Right kidney (tissue), 9 donors: Measurements from ENCODE around the gene RCAN2.

Experiments
- DNase-seq: peaks from one replicate; pipeline ENCODE4 v3.0.0-alpha.2; 2016
- long read RNA-seq, 8 donors: transcript quantifications; one replicate each; lab custom pipeline, GENCODE V29; 2026

Gene RCAN2
- long read RNA-seq, donor 1, partial matches to known transcripts: 9 of 9 reads
- long read RNA-seq, donor 1, other reads (novel, unspliced or antisense): 0 of 9 reads
- long read RNA-seq, donor 2, partial matches to known transcripts: 8 of 9 reads
- long read RNA-seq, donor 2, other reads (novel, unspliced or antisense): 0 of 9 reads
- long read RNA-seq, donor 3, partial matches to known transcripts: 6 of 6 reads
- long read RNA-seq, donor 3, other reads (novel, unspliced or antisense): 0 of 6 reads
- long read RNA-seq, donor 4, partial matches to known transcripts: 9 of 10 reads
- long read RNA-seq, donor 4, other reads (novel, unspliced or antisense): 0 of 10 reads
- long read RNA-seq, donor 5, partial matches to known transcripts: 9 of 9 reads
- long read RNA-seq, donor 5, other reads (novel, unspliced or antisense): 0 of 9 reads
- long read RNA-seq, donor 6, partial matches to known transcripts: 21 of 21 reads
- long read RNA-seq, donor 6, other reads (novel, unspliced or antisense): 0 of 21 reads
- long read RNA-seq, donor 7, partial matches to known transcripts: 23 of 23 reads
- long read RNA-seq, donor 7, other reads (novel, unspliced or antisense): 0 of 23 reads
- long read RNA-seq, donor 8, partial matches to known transcripts: 12 of 12 reads
- long read RNA-seq, donor 8, other reads (novel, unspliced or antisense): 0 of 12 reads

- peak; percentile 79 for DNase-seq
These were observed at the start of gene RCAN2 for GRCh38 chr6:46491201-46491627. RCAN2 (minus strand) TSS chr6:46491449.

DNA sequence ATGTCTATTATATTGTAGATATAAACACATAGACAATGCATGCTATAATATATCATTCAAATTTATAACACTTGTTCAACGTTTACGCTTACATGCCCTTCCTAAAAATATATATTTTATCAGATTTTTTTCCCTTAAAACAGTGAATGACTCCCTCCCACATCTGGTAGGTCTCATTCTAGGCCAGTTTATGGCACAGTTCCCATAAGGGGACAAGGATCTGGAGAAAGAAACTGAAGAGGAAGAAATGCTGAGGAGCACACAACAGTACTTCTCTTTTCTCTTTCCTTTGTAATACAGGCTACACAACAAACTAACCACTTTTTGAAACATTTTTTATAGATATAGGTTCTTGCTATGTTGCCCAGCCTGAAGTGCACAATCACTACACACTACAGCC lies 48.6 kb upstream of the RCAN2 start:
- no peak for DNase-seq

DNA sequence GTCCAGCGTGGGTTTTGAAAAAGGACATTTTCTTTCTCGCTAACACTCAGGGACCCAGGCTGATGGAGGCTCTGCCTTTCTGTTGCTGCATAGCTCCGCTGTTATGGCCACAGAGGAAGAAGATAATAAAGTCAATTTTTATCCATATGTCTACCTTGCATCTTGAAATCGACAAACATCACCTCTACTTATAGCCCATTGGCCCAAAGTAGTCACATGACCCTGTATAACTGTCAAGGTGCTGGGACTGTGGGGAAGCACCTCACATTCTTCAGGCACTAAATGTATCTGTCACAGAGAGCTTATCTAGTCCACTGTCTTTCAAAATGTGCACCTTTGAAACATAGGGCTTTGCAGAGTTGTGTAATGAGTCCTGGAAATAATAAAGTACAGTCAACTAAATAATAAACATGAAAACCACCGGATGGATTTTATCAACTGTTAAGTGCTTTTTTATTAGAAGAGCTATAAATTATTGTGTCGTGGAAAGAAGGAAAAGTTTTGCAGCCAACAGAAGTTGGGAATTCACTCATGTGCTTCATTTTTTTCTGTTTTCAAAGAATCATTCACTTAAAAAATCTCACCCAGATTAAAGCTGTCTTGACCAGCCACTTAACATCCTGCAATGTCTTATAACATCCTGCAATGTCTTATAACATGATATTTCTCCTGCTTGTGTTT lies 47.7 kb upstream of the RCAN2 start:
- no peak for DNase-seq

GRCh38 chr6:46530896-46531295 lies 39.6 kb upstream of the RCAN2 start:
- no peak for DNase-seq

GRCh38 chr6:46528961-46529750 lies 37.9 kb upstream of the RCAN2 start:
- no peak for DNase-seq

GRCh38 chr6:46526607-46527006 lies 35.4 kb upstream of the RCAN2 start:
- no peak for DNase-seq

GRCh38 chr6:46525583-46525982 lies 34.3 kb upstream of the RCAN2 start:
- DNase-seq: no peak

- no peak for DNase-seq
These were observed 30.3 kb upstream of the RCAN2 start for GRCh38 chr6:46521464-46521971.

DNA sequence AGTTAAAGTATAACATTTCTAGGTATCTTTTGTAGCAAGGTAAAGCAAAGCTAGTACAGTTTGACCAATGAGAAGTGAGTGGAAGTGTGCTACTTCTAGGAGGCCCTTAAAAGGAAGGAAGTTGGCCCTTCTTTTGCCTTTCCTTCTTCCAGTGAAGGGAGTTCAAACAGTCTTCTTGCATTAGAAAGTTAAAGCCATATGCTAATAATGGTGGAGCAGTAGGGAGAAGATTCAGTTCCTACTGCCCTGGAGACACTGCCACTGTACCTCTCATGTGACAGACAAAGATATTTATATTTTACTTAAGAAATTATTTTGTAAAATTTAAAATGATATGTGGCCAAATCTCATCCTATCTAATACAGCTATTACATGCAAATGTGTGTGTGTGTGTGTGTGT lies 26.0 kb upstream of the RCAN2 start:
- no peak for DNase-seq

DNA sequence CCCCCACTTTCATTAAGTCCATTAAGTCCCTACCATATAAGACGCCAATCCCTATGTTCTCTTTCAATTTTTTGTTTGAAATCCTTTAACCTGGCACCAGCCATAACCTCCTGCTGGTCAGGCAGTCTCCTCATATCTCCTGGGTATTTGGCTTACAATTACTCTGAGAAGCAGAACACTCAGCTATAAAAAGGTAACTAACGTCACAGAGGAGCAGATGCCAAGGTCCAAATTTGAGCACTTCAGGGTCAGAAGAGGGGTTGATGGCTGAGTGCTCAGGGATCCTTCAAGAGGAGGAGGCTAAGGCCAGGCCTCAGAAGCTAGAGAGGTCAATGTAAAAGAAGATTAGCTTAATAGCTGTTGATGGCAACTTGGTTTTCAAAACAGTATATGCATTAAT lies 22.3 kb upstream of the RCAN2 start:
- no peak for DNase-seq

DNA sequence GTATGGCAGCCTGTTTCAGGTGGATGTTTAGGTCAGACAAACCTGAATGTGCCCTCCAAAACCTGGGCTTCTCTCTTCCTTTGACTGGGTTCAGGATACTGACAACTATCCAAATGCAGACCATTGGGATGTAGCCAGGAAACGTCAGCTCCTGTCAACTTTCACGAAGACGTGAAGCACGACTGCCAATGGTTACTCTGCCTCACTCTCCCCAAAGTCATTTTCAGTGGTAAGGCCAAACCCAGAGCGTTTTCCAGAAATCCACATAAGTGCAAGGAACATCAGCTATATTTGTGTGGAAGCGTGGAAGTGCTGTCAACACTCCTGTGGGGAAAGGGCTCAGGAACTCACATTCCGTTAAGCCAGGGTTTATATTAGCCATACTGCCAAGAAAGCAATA lies 20.1 kb upstream of the RCAN2 start:
- no peak for DNase-seq

GRCh38 chr6:46510651-46511050 lies 19.4 kb upstream of the RCAN2 start:
- no peak for DNase-seq

DNA sequence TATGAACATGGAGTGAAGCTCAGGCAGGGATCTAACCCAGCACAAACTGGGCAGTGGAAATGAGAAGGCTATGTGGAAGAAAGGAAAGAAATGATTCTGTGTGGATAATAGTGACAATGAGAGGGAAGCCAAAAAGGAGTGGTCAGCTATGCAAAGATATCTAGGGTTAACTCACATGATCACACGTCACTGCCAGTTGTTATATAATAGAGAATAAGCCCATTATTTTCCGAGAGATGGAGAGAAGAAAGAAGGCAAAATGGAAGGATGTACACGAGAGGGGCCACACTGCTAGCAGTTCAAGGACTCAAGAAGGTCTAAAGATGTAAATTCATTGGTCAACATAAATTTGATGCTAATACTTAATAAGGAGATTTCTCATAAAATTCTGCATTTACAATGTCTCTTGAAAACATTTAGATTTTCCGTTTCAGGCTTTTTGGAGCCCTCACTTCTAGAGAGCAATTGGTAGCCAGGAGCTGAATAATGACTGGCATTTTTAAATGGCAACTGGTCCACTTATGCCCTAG lies 18.8 kb upstream of the RCAN2 start:
- no peak for DNase-seq

GRCh38 chr6:46509063-46509462 lies 17.8 kb upstream of the RCAN2 start:
- no peak for DNase-seq

GRCh38 chr6:46507426-46507825 lies 16.2 kb upstream of the RCAN2 start:
- no peak for DNase-seq

GRCh38 chr6:46505693-46506512 lies 14.7 kb upstream of the RCAN2 start:
- DNase-seq: no peak

DNA sequence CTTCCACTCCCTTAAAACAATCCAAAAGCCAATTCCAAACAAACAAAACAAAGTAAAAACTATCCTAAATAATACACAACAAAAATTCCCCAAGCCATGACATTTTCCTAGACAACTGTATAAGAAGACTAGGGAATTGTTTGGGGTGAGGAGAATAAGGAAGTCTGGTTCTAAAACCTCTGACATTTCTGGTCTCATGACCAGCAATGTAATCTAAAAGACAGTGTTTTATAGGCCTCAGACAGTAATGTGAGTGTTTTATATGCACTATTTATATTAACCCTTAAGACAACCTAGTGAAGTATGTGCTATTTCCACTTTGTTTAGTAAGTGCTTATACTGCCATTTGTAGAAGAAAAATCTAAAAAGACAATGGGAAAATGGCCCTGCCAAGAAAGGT lies 13.0 kb upstream of the RCAN2 start:
- DNase-seq: no peak

GRCh38 chr6:46502486-46503119 lies 11.4 kb upstream of the RCAN2 start:
- no peak for DNase-seq

- DNase-seq: no peak
These were observed 10.2 kb upstream of the RCAN2 start for GRCh38 chr6:46501136-46502089.
